ENCODE results near the gene SAPCD2.

- TF ChIP-seq CTCF (conservative IDR thresholded peaks at IDR 0.05; ENCODE audit: low read depth, low read length) = no peak
- no peak for TF ChIP-seq EZH2 (IDR thresholded peaks at IDR 0.05; ENCODE audit: borderline replicate concordance, low read depth, low read length, poor library complexity, severe bottlenecking)
Observed at GRCh38 chr9:137107982-137108381, 37.6 kb upstream of the SAPCD2 start.
